Activated CD8-positive, alpha-beta T cell treated with anti-CD3 and anti-CD28 coated beads for 36 hours (primary cell): ENCODE data around the gene PARD3. TPM values are rescaled to one million over a fixed set of nuclear protein-coding genes. Genes with fewer than 3 reads are reported as not detected.
"Not testable (repeated sequence)": the region's sequence is repeated elsewhere in the genome, so short reads cannot be mapped to it uniquely, and the experiment has no call there.

ENCODE experiments used
- ATAC-seq: fragments of 200-7000 bp; cut with Tn5 transposase; one replicate; pipeline ENCODE4 v1.10.0; 2021; ENCODE audit warnings: mild to moderate bottlenecking, moderate library complexity
- CTCF ChIA-PET: fragments of 350-600 bp; sonication (Branson Sonifier 250); formaldehyde crosslinking; loops from one replicate; lab custom pipeline; 2021; ENCODE audit warnings: antibody characterized with exemption; lab: Charles Lee
- POLR2A ChIA-PET: fragments of 350-600 bp; sonication (Branson Sonifier 250); formaldehyde crosslinking; loops from one replicate; lab custom pipeline; 2021; ENCODE audit warnings: antibody characterized with exemption; lab: Charles Lee
- DNase-seq: peaks from one replicate; pipeline ENCODE4 v3.0.0-alpha.2; 2020
- H3K27ac Mint-ChIP-seq: one replicate; pipeline ENCODE4 v1.8.0; 2021; ENCODE audit warnings: mild to moderate bottlenecking, mixed read lengths
- H3K27me3 Mint-ChIP-seq: one replicate; pipeline ENCODE4 v1.8.0; 2021; ENCODE audit warnings: mixed read lengths
- H3K36me3 Mint-ChIP-seq: one replicate; pipeline ENCODE4 v1.8.0; 2021; ENCODE audit warnings: low read depth, mixed read lengths
- H3K4me1 Mint-ChIP-seq: one replicate; pipeline ENCODE4 v1.8.0; 2021; ENCODE audit warnings: low read depth, mixed read lengths
- H3K4me3 Mint-ChIP-seq: one replicate; pipeline ENCODE4 v1.8.0; 2021; ENCODE audit warnings: mild to moderate bottlenecking, moderate library complexity, mixed read lengths
- H3K9me3 Mint-ChIP-seq: one replicate; pipeline ENCODE4 v1.8.0; 2021; ENCODE audit warnings: mixed read lengths
- intact Hi-C: fragments of 100-400 bp; cut with micrococcal nuclease; formaldehyde crosslinking; loops from one replicate; pipeline ENCODE4 v1.10.0; 2022
- total RNA-seq, 2 experiments: library from RNA; stranded (reverse); gene quantifications; one replicate each; pipeline ENCODE4 v1.2.3, GENCODE V29; 2021
- TF ChIP-seq, protein P1 (sequence below): fragments of 200-600 bp; IDR thresholded peaks from one replicate; pipeline ENCODE4 v1.8.0; 2022; ENCODE audit warnings: antibody characterized with exemption, mild to moderate bottlenecking

Gene PARD3
- total RNA-seq, 2 experiments from 2014 or later: 1.6 to 2.0 TPM

DNA sequence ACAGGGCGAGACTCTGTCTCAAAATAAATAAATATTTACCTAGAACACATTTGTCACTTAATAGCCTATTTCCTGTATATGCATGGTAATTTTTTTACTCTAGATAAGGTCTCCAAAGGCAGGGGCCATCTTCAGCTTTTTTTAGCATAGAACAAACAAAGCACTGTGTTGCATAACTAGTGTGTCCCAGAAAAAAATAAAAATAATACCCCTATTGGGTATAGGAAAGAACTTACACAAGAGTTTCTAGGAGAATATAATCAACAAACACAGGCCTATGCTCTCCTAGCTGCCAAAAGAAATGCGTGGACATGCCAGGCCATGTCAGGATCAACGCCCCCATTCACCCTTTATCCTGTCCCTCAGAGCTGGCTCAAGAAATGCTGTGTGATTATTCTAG lies 103.6 kb downstream of the PARD3 start:
- no peak for ATAC-seq
- TF ChIP-seq, protein P1, sequence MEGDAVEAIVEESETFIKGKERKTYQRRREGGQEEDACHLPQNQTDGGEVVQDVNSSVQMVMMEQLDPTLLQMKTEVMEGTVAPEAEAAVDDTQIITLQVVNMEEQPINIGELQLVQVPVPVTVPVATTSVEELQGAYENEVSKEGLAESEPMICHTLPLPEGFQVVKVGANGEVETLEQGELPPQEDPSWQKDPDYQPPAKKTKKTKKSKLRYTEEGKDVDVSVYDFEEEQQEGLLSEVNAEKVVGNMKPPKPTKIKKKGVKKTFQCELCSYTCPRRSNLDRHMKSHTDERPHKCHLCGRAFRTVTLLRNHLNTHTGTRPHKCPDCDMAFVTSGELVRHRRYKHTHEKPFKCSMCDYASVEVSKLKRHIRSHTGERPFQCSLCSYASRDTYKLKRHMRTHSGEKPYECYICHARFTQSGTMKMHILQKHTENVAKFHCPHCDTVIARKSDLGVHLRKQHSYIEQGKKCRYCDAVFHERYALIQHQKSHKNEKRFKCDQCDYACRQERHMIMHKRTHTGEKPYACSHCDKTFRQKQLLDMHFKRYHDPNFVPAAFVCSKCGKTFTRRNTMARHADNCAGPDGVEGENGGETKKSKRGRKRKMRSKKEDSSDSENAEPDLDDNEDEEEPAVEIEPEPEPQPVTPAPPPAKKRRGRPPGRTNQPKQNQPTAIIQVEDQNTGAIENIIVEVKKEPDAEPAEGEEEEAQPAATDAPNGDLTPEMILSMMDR: no peak
- Mint-ChIP-seq H3K9me3 (no peaks in the 10 kb centered on the region), H3K4me1 (no peaks in the 10 kb centered on the region), H3K27me3 (no peaks in the 10 kb centered on the region), H3K27ac (no peak overlapping the region), H3K4me3 (no peak overlapping the region), H3K36me3 (no peaks in the 10 kb centered on the region)
- DNase-seq: no peak
- intact Hi-C loops: no loop called here
- CTCF ChIA-PET: no interaction called here
- POLR2A ChIA-PET: no interaction called here

DNA sequence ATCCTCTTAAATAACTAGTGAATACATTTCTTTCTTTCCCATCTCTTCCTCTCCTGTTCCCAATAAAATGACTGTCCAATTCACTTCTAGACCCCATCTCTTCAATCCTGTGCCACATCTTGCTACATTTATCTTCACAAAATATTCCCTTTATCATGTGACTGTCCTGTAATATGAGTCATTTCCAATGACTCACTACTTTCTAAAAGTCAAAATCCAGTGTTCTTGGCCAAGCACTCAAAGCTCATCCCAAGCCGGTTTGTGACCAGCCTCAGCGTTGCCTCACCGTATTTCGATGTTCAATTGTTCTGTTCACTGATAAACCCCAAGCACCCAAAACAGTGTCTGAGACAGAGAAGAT lies 104.7 kb downstream of the PARD3 start:
- H3K4me3 Mint-ChIP-seq: no peak overlapping the region
- peaks cover 3% of the 10 kb centered on the region for H3K4me1 Mint-ChIP-seq
- TF ChIP-seq, protein P1: no peak
- no peaks in the 10 kb centered on the region for H3K36me3 Mint-ChIP-seq
- ChIA-PET POLR2A (no interaction called here), CTCF (no interaction called here)
- H3K9me3 Mint-ChIP-seq: no peaks in the 10 kb centered on the region
- H3K27me3 Mint-ChIP-seq: no peaks in the 10 kb centered on the region
- DNase-seq: no peak
- no peak overlapping the region for H3K27ac Mint-ChIP-seq
- intact Hi-C loops: no loop called here
- no peak for ATAC-seq

DNA sequence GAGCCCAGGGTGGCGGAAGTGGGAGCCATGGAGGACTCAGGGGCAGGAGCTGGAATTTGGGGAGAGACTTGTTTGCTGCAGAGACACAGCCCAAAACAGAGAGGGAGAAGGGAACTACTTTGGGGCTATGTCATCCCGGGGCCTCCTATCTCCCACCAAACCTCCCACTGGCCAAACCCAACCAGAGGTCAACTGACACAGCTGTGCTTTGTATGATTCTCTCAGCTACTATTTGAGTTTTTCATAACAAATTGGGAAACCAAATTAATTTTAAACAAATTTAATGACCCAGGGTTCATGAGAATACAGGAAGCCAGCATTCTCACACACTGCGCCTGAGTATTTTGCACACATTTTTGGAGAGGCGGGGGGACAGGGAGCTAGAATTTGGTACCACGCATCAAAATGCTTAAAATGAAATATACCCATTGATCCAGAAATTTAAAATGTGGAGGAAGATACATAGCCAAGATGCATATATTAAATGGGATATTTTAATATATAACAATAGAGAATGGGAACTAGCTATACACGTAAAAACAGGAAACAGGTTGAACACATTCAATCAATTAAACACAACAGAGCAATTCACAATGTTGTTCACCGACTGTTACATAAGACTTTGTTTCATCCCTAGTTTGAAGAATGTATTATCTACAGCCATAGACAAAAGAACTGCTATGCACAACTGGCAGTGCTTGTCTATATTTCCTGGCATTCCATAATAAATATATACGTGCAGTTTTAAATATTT lies 105.3 kb downstream of the PARD3 start:
- Mint-ChIP-seq H3K36me3 (no peaks in the 10 kb centered on the region), H3K27ac (no peak overlapping the region), H3K4me1 (peaks cover 3% of the 10 kb centered on the region), H3K4me3 (no peak overlapping the region), H3K9me3 (no peaks in the 10 kb centered on the region), H3K27me3 (no peaks in the 10 kb centered on the region)
- ATAC-seq: no peak
- POLR2A ChIA-PET: no interaction called here
- TF ChIP-seq, protein P1: no peak
- CTCF ChIA-PET: no interaction called here
- no peak for DNase-seq
- intact Hi-C loops: no loop called here

DNA sequence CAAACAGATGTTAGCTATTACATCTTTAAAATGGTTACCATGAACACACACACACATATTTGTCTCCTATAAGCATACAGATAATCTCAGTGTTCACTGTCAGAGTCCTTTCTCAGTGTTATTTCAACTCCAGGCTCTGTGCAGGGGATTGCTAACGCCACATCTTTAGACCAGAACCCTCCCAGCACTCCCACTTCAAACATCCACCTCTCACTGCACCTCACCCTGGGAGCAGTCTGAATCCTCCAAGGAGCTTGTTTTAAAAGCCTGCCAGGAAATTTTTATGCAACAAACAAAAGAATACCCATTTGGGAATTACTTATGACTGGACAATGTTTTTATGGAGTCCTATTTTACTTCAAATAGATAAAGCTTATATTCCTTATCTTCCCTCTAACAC lies 107.4 kb downstream of the PARD3 start:
- Mint-ChIP-seq H3K9me3 (no peaks in the 10 kb centered on the region), H3K4me3 (no peak overlapping the region), H3K27ac (no peak overlapping the region), H3K36me3 (no peaks in the 10 kb centered on the region), H3K27me3 (no peaks in the 10 kb centered on the region), H3K4me1 (peaks cover 3% of the 10 kb centered on the region)
- POLR2A ChIA-PET: interaction anchor here (0.7 kb wide), 1 partner anchor 1318 kb away, joined by 3 read pairs; no protein-coding TSS in a partner anchor
- intact Hi-C loops: no loop called here
- ATAC-seq (no peak), DNase-seq (no peak)
- CTCF ChIA-PET: no interaction called here
- TF ChIP-seq, protein P1: no peak

DNA sequence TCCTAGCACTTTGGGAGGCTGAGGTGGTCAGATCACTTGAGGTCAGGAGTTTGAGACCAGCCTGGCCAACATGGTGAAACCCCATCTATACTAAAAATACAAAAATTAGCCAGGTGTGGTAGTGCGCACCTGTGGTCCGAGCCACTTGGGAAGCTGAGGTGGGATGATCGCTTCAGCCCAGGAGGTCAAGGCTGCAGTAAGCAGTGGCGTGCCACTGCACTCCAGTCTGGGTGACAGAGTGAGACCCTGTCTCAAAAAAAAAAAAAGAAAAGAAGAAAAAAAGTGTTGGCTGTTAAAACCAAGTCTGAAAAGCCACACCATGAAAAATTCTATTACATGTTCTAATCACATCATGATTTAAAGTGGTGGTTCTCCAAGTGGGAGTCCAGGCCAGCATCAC lies 108.1 kb downstream of the PARD3 start:
- DNase-seq, intact Hi-C loops, ATAC-seq, CTCF ChIA-PET, H3K9me3 Mint-ChIP-seq, H3K4me3 Mint-ChIP-seq, H3K36me3 Mint-ChIP-seq, H3K4me1 Mint-ChIP-seq, H3K27ac Mint-ChIP-seq, H3K27me3 Mint-ChIP-seq, POLR2A ChIA-PET: not testable (repeated sequence)
